ENCODE results near the gene SCYGR6. TPM values are rescaled to one million over a fixed set of nuclear protein-coding genes. Genes with fewer than 3 reads are reported as not detected.

The SCYGR6 gene
- total and polyA plus RNA-seq, 9 of the 15 experiments (the other 6 are each of a cell fraction or from before 2014, with no cell fraction given), result not detected

GRCh38 chr2:227766373-227766883 lies 41.9 kb upstream of the SCYGR6 start:
- BruUV-seq (replicated peaks), result no TSS peak
- Histone ChIP-seq H3K4me1 (replicated peaks in 1 of 2; ENCODE audit: control insufficient read depth in 2 of 2, insufficient read depth in 2 of 2, low read length in 2 of 2) (peaks cover 0 to 4% of the 10 kb centered on the region in 2 experiments; a peak in 1 of 5 replicates), H3K27ac (ENCODE audit: extremely low read depth, low read depth, low read length) (no peak overlapping the region), H4K20me1 (replicated peaks; ENCODE audit: control insufficient read depth, insufficient read depth, low read length) (no peaks in the 10 kb centered on the region), H3K27me3 (ENCODE audit: control insufficient read depth in 2 of 2, insufficient read depth in 2 of 2, low read length in 2 of 2) (peaks cover 0 to 10% of the 10 kb centered on the region in 2 experiments; a peak in 2 of 5 replicates), H3K4me2 (ENCODE audit: insufficient read depth, low read length) (no peak overlapping the region), H3K9me3 (replicated peaks; ENCODE audit: control insufficient read depth, insufficient read depth, low read depth, low read length) (no peaks in the 10 kb centered on the region), H3K4me3 (no peak overlapping the region), H2AFZ (ENCODE audit: low read depth, low read length) (no peak overlapping the region), H3K9ac (ENCODE audit: insufficient read depth in 1 of 2, low read depth in 2 of 2, low read length in 2 of 2) (no peak overlapping the region), H3K9me1 (ENCODE audit: control insufficient read depth, insufficient read depth, low read length) (no peaks in the 10 kb centered on the region), H3K79me2 (ENCODE audit: control insufficient read depth, insufficient read depth, low read length) (no peaks in the 10 kb centered on the region), H3K36me3 (ENCODE audit: control insufficient read depth, insufficient read depth, low read length) (no peaks in the 10 kb centered on the region)
- intact Hi-C loops (cut with micrococcal nuclease), result loop anchor here (1.0 to 5.0 kb wide), 6 partner anchors 108 to 733 kb away; no protein-coding TSS in a partner anchor
- ChIA-PET POLR2A (no interaction called here), CTCF (ENCODE audit: low intra/inter-chr PET ratio) (interaction anchor here (0.7 to 2.1 kb wide), 4 partner anchors 287 to 637 kb away, joined by 4 to 10 read pairs (median 7); no protein-coding TSS in a partner anchor)
- DNase-seq (ENCODE audit: extremely low read depth in 1 of 4, low spot score in 3 of 4) (peak; percentile 57 to 64 (median 59)), FAIRE-seq (peak; percentile 73), ATAC-seq (peak; percentile 98)
- 0% methylated on average over 9 of the region's 11 CpGs for WGBS (ENCODE audit: insufficient coverage, low coverage, missing lambda C conversion rate)
- in situ Hi-C loops (cut with MboI), result loop anchor here (10.0 kb wide), 1 partner anchor 362 kb away; no protein-coding TSS in a partner anchor
- TF ChIP-seq ELF2 (CRISPR knock-in tag; IDR thresholded peaks at IDR 0.05) (no peak), RAD21 (CRISPR knock-in tag; conservative IDR thresholded peaks at IDR 0.05 in 1 of 2, IDR thresholded peaks at IDR 0.05 in 1 of 2) (peak; percentile 80 to 82), STAG1 (CRISPR knock-in tag; IDR thresholded peaks at IDR 0.05; ENCODE audit: borderline replicate concordance) (peak; percentile 77; the same call in 1 of the 2 replicates), ZNF780A (CRISPR knock-in tag; IDR thresholded peaks at IDR 0.05) (no peak), YY1 (IDR thresholded peaks at IDR 0.05; ENCODE audit: borderline replicate concordance in 1 of 3, control insufficient read depth in 1 of 3, extremely low read depth in 1 of 3, insufficient read depth in 3 of 3, insufficient read length in 1 of 3, insufficient replicate concordance in 2 of 3, low read depth in 1 of 3, low read length in 2 of 3) (peak in 1 of 3 experiments; percentile 12), SMARCA4 (IDR thresholded peaks at IDR 0.05) (no peak), SMC3 (conservative IDR thresholded peaks at IDR 0.05; ENCODE audit: insufficient read depth, low read depth, low read length) (peak; percentile 69), REST (IDR thresholded peaks at IDR 0.05; ENCODE audit: borderline replicate concordance) (peak; percentile 70; the same call in 1 of the 2 replicates), REST (CRISPR knock-in tag; IDR thresholded peaks at IDR 0.05; ENCODE audit: low read depth) (no peak)
- TF ChIP-seq, protein P1, sequence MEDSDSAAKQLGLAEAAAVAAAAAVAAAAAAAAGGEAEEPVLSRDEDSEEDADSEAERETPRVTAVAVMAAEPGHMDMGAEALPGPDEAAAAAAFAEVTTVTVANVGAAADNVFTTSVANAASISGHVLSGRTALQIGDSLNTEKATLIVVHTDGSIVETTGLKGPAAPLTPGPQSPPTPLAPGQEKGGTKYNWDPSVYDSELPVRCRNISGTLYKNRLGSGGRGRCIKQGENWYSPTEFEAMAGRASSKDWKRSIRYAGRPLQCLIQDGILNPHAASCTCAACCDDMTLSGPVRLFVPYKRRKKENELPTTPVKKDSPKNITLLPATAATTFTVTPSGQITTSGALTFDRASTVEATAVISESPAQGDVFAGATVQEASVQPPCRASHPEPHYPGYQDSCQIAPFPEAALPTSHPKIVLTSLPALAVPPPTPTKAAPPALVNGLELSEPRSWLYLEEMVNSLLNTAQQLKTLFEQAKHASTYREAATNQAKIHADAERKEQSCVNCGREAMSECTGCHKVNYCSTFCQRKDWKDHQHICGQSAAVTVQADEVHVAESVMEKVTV (CRISPR knock-in tag; IDR thresholded peaks at IDR 0.05), result peak; percentile 64

Data from K562 (cell line).